Embryonic facial prominence (tissue), 1 donor: Measurements from ENCODE around the gene CHMP1A.
"Not testable (repeated sequence)": the region's sequence is repeated elsewhere in the genome, so short reads cannot be mapped to it uniquely, and the experiment has no call there.

Experiments
- DNase-seq: peaks from one replicate; pipeline ENCODE4 v3.0.0-alpha.2; 2016; ENCODE audit errors: extremely low spot score

CHMP1A gene

GRCh38 chr16:89691986-89692569, 34.6 kb upstream of the CHMP1A start:
- no peak for DNase-seq

- no peak for DNase-seq
These were observed 33.9 kb upstream of the CHMP1A start for GRCh38 chr16:89691231-89691985.

- no peak for DNase-seq
These were observed 32.9 kb upstream of the CHMP1A start for GRCh38 chr16:89690392-89690901.

- not testable (repeated sequence) for DNase-seq
These were observed 32.1 kb upstream of the CHMP1A start for GRCh38 chr16:89689621-89690020.

DNA sequence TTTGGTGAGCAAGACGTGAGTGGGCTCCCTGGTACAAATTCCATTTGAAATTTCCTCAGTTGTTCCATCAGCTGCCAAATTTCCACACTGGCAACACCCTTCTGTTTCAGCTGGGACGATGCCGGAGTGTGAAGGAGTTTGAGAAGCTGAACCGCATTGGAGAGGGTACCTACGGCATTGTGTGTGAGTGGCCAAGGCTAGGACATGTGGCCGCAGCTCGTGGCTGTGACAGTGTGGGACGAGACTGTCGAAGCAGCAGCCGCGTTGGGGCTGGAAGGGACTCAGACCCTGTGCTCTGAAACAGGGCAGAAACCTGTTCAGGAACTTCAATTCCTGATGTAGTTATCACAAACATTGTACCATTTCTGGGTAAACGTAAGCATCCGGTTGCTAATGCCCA, 31.6 kb upstream of the CHMP1A start:
- no peak for DNase-seq

- DNase-seq = no peak
These were observed 30.9 kb upstream of the CHMP1A start for GRCh38 chr16:89688395-89688794.

GRCh38 chr16:89687092-89687940, 29.8 kb upstream of the CHMP1A start:
- DNase-seq = no peak

DNA sequence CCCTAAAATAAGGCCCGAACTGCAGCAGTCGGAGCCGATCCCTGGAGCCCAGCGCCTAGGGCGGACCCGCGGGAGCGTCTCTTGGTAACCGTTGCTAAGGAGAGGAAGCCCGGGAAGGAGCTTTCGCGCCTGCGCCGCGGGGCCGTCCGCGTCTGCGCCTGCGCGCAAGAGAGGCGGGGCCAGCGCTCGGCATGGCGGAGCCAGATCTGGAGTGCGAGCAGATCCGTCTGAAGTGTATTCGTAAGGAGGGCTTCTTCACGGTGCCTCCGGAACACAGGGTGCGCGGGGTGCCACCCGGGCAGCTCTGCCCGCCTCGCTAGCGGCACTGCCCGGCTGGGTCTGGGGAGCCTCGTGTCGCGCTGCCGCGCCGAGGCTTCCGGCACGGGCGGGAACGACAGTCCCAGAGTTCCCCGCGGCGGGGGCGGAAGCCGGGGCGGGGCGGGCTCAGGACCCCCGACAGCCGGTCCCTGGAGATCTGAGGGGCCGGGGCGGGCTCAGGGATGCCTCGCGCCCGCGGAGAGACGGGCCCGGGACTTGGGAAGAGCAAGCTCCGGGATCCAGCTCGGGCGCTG, 29.1 kb upstream of the CHMP1A start, which contains the start of gene CDK10:
Gene CDK10, plus strand, starts transcription at position 170 of the 572 bp plus-strand sequence. Its CDS starts 22 bp downstream, at position 192.
- peak; percentile 83 for DNase-seq

GRCh38 chr16:89685916-89686315, 28.4 kb upstream of the CHMP1A start:
- DNase-seq = no peak

GRCh38 chr16:89678258-89678657, 20.8 kb upstream of the CHMP1A start:
- DNase-seq = no peak

- DNase-seq = no peak
These were observed 14.9 kb upstream of the CHMP1A start for GRCh38 chr16:89672177-89672941.

DNA sequence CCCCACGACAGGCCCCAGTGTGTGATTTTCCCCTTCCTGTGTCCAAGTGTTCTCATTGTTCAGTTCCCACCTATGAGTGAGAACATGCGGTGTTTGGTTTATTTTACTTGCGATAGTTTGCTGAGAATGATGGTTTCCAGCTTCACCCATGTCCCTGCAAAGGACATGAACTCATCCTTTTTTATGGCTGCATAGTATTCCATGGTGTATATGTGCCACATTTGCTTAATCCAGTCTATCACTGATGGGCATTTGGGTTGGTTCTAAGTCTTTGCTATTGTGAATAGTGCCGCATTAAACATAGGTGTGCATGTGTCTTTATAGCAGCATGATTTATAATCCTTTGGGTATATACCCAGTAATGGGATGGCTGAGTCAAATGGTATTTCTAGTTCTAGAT, 14.1 kb upstream of the CHMP1A start:
- DNase-seq = not testable (repeated sequence)

DNA sequence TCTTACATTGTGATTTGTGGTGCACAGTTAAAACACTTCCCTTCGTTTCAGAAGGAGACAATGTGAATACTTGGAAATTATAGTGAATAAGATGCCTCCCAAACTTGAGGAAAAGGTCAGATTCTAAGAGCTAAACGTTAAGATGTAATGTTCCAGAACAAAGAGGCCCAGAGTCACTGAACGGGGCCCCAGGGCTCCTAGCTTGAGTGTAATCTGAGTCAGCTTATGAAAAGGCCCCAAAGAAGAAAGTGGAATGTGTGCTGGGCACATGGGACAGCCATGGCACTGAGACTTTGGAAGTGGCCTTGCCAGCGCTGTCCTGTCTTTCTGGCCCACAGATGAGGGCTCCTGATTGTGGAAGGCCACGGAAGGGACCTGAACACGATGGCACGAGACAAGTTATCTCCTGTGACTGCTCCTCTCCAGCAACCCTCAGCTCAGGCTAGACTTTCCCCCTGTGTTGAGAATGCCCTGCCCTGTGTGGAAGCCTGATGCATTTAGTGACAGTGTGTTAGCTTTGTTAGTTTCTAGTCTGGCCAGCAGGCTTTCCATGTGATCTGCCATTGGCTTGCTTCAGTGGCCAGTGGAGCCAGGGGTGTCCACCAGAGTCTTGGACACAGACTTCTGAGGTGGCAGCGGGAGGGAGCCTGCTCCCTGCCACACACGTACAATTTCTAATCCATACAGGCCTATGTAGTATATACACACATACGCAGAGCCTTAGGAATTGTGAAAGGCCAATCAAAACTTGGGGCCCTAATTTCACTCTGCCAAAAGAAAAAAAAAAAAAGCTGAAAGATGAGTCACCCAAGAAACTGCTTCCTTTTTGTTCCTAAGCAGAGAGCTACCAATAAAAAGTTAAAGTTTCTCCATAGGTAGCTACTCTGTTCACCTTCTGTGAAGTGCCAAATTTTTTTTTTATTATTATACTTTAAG, 13.3 kb upstream of the CHMP1A start:
- DNase-seq = no peak

GRCh38 chr16:89669755-89670154, 12.2 kb upstream of the CHMP1A start:
- DNase-seq = no peak

GRCh38 chr16:89668790-89669158, 11.3 kb upstream of the CHMP1A start:
- no peak for DNase-seq

DNA sequence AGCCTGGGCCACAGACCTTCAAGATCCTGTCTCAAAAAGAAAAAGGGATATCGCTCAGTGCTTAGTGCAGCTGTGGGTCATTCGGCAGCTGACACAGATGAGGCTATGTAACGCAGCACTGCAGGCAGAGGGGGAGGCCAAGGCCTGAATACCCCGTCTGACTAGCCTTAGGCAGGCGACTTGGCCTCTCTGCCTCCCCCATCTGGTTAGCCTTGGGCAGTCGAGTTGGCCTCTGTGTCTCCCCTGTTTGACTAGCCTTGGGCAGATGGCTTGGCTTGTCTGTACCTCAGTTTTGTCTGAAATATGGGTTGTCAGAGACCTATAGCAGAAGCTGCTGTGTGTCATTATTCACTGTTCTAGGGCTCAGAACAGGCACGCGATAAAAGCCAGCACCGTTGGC, 10.1 kb upstream of the CHMP1A start:
- DNase-seq = no peak

DNA sequence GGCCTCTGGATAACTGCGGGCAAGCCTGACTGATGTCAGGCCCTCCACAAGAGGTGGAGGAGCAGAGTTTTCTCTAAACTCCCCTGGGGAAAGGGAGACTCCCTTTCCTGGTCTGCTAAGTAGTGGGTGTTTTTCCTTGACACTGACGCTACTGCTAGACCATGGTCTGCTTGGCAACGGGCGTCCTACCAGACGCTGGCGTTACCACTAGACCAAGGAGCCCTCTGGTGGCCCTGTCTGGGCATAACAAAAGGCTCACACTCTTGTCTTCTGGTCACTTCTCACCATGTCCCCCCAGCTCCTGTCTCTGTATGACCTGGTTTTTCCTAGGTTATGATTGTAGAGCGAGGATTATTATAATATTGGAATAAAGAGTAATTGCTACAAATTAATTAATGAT, 9.5 kb upstream of the CHMP1A start:
- not testable (repeated sequence) for DNase-seq

- not testable (repeated sequence) for DNase-seq
These were observed 6.7 kb upstream of the CHMP1A start for GRCh38 chr16:89664238-89664637.

GRCh38 chr16:89661215-89661614, 3.7 kb upstream of the CHMP1A start:
- DNase-seq = no peak

- DNase-seq = no peak
These were observed 2.6 kb upstream of the CHMP1A start for GRCh38 chr16:89660146-89660545.
